Activated CD4-positive, alpha-beta T cell treated with anti-CD3 and anti-CD28 coated beads for 24 hours (primary cell): ENCODE measurements around the gene NTSR1.

ENCODE experiments used
- DNase-seq, 2 donors: peaks; one replicate each; pipeline ENCODE4 v3.0.0-alpha.2; 2020; ENCODE audit warnings: low read depth in 2 of 2

The NTSR1 gene

DNA sequence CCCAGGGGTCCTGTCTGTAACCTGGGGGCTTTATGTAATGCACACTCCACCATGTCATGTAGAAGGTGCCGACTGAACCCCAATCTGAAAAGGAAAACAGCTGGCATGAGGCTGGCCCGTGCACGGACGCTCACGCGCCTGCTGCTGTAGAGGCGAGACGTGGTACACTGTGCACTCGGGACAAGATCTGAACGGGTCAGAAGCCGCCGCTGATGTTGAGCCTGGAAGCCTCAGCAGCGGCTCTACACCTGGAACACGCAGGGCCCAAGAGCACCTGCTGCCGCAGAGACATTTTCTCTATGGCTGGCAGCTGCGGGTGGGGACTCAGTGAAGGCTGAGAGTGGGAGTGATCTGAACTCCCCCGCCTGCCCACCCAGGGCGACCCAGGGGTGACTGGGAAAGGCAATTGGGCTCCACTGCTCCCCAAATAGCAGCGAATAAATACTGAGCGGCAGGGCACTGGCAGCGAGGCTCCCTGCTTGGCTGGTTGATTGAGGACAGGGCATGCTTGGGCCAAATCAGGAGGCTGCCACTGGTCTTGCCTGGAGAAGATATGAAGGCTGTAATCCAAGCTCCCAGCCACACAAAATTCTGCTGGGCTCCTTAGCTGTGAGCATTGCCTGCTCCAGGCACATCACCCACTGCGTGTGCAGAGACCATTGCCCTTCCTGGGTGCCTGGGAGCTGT, 93.5 kb downstream of the NTSR1 start:
- no peak for DNase-seq

DNA sequence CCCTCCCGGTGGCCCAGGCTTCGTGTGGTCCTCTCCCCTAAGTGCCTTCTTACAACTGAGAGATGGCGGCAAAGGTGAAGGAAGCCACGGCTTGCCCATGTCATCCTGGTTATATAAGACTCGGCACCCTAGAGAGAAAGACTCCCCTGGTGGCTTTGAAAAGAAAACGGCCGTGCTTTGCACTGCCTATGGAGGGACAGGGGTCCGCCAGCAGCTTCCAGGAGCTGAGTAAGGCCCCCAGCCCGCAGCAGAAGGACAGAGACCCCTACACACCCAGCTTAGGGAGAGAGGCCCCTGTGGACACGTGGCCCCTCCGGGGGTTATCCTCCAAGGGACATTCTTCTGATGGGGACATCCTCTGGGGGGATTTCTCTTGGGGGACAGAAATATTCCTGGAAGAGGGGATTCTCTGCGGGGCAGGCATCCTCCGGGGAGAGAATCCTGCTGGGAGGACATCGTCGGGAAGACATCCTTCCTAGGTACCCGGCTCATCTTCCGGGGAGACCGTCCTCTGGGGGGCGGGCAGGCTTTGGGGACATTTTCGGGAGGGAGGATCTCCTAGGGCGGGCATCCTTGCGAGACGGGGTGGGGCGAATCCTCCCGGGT, 95.5 kb downstream of the NTSR1 start:
- no peak for DNase-seq

DNA sequence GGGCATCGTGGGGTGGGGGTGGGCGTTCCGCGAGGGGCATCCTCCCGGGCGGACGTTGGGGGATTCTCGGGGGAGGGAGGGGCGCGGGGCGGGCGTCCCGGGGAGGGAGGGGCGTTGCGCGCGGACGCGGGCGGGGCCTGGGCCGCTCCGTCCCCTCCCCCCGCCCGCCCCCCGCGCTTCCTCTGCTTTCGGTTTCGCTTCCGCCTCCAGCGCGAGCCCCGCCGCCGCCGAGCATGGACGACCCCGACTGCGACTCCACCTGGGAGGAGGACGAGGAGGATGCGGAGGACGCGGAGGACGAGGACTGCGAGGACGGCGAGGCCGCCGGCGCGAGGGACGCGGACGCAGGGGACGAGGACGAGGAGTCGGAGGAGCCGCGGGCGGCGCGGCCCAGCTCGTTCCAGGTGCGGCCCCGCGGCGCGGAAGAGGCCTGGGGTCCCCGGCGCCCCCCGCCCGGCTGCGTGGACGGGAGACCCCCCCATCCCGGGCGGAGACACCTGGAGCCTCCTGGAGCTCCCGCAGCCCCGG, 96.1 kb downstream of the NTSR1 start, which contains the start of gene OGFR:
TSS of gene OGFR (plus strand) at position 209 of the 528 bp plus-strand sequence. CDS start at position 234, 25 bp downstream.
- peak; percentile 46 to 49 for DNase-seq

DNA sequence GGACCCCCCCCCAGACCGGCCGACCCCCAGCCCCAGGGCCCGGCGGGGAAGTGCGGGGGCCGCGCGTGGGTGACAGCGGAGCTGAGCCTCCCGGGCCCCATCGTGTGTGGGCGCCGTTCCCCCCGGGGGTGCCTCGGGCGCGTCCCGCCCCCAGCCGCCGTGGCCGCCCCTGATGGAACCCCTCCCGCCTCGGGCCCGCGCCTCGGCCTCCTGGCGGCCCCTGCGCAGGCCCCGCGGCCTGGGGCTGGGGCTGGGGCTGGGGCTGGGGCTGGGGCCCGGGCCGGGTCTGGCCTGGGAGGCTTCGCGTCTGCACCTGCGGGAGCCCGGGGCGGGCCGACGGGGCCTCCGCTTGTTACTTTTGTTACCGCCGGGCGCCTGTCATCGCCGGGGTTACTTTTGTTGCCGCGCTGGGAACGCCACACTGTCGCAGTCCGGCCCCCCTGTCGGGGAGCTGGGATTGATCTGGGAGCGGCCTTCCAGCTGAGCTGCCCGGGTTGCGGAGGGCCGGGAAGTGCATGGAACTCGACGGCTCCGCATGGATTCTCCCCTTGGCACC, 96.6 kb downstream of the NTSR1 start:
- no peak for DNase-seq

DNA sequence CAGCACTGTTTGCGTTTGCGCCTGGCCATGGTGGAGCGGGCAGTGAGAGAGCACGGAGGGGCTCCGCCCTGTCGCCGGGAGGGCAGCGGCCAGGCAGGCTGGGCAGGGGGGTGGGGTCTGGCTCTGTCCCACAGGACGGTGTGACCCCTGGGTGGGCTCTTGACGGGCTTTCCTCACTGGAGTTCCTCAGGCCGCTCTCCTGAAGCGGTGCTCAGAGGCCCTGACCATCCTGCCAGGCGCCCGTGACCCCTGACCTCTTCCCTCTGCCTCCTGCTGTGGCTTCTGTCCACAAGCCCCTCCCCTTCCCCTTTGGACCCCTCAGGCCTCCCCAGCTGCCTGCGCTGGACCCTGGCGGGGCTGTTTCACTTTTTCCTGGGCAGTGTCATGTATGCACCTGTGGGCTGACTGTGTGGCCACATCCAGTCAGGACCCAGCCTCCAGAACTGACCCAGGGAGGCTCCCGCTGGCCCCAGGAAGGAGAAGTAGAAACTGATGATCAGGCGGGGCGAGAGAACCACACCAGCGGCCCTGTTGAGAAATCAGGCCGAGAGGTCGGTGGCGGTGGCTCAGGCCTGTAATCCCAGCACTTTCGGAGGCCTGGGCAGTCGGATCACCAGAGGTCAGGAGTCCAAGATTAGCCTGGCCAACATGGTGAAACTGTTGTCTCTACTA, 97.2 kb downstream of the NTSR1 start:
- DNase-seq: no peak

DNA sequence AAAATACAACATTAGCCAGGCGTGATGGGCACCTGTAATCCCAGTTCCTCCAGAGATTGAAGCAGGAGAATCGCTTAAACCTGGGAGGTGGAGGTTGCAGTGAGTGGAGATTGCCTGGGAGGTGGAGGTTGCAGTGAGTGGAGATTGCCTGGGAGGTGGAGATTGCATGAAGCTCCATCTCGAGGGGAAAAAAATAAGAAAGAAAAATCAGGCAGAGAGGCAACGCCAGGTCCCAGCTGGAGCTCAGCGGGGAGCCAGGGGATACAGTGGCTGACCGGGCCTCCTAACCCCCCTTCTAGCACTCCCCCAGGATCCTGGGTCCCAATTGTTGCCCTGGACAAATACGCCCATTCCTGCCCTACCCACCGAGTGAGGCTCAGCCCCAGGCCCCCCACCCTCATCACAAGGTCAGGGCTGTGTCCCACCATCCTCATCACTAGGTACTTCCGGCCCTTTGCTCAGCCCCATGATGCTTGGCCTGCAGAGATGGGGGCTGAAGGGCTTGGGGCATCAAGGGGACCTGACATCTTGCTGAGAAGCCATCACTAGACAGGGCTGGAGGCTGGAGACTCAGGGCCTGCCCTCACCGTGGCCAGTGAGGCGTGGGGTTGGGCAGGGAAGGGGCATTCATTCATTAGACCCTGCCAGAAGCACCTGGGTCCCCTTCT, 97.9 kb downstream of the NTSR1 start:
- no peak for DNase-seq

DNA sequence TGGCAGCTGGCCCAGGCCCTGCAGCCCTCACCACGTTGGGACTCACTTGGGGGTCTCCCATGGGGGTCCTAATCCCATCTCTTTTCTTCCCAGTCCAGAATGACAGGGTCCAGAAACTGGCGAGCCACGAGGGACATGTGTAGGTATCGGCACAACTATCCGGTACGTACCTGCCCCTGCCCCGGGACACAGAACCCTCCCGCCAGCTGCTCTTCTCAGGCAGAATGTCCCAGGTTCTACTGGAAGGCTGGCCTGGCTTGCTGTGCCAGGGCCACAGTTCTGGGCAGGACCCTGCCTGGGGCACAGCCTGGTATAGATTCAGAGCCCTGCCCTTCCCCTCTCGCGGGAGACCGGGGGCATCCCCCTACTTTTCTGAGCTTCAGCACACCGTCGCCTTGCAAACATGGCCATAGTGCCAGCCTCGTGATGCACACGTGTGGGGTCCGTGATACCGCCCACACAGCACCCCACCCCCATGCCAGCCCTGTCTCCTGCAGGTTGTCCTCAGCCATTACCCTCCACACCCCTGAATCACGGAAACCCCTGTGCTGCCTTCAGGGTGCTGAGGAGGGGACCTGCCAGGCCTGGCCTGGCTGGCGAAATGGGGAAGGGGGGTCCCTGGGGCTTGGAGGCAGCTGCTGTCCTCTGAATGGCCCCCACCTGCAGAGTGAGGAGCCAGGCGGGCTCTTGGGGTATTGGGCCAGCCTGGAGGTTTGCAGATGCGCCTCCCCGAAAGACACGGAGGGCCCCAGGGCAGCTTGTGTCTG, 99.0 kb downstream of the NTSR1 start:
- DNase-seq: no peak

DNA sequence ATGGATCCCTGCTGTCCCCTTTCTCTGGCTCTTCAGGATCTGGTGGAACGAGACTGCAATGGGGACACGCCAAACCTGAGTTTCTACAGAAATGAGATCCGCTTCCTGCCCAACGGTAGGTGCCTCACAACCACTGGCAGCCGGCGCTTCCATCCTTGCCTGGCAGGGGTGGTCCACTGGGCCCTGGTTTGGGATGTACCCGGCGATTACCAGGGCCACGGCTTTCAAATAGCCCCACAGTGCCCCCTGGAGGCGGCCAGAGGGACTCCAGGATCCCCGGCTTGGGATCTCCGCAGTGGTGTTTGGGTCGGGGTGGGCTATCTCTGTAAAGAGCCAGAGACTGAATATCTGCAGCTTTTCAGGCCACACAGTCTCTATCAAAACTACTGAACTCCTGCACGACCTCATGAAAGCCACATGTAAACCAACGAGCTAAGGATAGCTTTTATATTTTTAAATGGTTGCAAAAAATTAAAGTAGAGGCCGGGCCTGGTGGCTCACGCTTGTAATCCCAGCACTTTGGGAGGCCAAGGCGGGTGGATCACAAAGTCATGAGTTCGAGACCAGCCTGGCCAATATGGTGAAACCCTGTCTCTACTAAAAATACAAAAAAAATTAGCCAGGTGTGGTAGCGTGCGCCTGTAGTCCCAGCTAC, 99.7 kb downstream of the NTSR1 start:
- peak; percentile 67 to 70 for DNase-seq

DNA sequence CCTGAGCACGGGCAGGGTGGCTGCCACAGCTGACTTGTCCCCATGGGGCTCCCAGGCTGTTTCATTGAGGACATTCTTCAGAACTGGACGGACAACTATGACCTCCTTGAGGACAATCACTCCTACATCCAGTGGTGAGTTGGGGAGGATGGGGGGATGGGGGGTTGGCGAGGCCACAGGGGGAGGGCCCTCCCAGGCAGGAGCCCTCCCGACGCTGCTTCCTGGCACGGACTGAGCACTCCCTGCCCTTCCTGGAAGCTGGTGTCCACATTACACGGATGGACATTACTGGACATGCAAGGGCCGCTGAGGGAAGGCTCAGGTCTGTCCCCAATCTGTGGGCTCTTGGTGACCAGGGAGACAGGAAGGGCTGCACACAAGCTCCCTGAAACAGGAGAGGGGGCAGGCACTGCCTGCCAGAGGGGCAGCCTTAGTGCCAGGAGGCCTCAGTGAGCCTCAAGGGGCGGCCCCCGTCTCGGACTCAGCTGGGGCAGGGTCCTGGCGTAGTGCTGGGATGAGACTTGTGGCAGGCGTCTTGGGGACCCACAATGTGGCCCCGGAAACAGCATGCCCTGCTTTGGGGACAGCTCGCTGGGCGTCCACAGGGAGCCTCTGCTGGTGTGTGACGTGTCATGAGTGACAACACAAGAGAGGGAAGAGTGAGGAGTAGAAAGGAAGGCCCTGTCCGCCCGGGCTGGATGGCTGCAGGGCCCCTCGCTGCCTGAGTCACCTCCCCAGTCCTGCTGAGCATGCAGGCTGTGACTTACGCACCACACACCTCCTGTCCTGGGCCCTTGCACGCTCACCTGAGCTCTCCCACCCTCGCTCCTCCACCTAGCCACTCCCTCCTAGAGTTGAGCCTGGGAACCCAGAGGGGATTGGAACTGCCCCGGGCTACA, 101.1 kb downstream of the NTSR1 start:
- no peak for DNase-seq

DNA sequence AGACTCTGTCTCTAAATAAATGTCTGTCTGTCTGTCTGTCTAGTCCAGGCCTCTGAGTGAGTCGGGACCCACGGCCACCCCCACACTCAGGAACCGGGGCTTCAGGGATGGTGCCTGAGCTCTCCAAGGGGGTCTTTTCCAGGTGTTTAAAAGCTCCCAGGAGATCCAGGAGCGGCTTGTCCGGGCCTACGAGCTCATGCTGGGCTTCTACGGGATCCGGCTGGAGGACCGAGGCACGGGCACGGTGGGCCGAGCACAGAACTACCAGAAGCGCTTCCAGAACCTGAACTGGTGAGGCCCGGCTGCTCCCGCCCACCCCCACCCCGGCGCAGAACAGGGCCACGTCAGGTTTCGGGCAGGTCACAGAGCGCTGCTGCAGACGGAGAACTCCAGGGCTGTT, 102.7 kb downstream of the NTSR1 start:
- no peak for DNase-seq

DNA sequence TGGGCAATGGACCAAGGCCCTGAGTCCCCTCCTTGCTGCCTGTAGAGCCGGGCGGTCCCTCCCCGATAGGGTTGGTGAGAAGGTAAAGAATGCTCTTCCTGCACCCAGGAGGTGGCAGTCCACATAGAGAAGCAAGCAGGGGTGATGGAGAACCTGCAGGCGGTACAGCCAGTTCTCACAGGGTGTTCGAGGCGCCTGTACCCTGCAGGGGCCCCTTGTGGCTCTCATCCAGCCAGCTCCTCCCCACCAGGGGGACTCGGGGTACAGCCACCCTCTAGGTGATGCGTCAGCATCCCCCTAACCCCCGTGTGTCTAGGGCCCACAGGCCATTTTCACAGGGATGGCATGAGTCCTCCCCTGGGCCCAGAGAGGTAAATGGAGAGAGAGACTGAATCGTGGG, 103.1 kb downstream of the NTSR1 start:
- no peak for DNase-seq
